GM12874 (cell line): Measurements from ENCODE around the gene MAN1B1.
A peak's percentile ranks its signal among the peaks of the same experiment; 100 is the strongest.

Source experiments
- TF ChIP-seq, protein P1 (sequence below): IDR thresholded peaks from 2 replicates; pipeline ENCODE4 v1.5.1; 2011; ENCODE audit warnings: low read depth, mild to moderate bottlenecking, control low read depth, low read length, moderate library complexity; ENCODE audit not compliant: insufficient read depth

MAN1B1 gene

GRCh38 chr9:137088121-137088520, 1.3 kb downstream of the MAN1B1 start:
- TF ChIP-seq, protein P1, sequence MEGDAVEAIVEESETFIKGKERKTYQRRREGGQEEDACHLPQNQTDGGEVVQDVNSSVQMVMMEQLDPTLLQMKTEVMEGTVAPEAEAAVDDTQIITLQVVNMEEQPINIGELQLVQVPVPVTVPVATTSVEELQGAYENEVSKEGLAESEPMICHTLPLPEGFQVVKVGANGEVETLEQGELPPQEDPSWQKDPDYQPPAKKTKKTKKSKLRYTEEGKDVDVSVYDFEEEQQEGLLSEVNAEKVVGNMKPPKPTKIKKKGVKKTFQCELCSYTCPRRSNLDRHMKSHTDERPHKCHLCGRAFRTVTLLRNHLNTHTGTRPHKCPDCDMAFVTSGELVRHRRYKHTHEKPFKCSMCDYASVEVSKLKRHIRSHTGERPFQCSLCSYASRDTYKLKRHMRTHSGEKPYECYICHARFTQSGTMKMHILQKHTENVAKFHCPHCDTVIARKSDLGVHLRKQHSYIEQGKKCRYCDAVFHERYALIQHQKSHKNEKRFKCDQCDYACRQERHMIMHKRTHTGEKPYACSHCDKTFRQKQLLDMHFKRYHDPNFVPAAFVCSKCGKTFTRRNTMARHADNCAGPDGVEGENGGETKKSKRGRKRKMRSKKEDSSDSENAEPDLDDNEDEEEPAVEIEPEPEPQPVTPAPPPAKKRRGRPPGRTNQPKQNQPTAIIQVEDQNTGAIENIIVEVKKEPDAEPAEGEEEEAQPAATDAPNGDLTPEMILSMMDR: no peak

DNA sequence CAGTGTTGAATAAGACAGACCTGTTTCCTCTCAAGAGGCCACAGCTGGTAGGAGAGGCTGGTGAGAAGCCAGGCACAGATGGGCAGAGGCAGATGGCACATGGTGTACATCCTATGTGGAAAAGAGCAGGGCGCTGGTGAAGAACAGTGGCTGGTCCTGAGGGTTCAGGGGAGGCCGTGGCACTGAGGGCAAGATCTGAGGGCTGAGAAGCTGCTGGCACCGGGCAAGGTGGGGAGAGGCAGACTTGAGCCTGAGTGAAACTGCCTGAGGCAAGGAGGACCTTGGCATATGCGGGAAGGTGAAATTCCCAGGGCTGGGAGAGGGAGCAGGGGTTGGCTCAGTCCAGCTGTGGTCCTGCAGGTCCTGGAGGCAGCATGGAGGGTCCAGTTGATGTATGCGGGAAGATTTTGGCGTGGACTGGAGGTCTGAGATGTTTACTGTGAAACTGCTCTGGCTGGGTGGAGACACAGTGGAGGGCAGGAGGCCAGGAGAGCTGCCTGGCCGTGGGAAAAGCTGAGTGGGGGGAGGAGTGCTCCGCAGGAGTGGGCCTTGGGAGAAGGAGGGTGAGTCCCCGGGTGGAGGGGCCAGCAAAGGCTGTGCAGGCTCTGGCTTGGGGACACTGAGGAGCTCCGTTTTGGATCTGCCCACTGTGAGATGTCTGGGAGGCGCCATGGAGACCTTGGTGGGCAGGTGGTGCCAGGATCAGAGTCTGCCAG, 2.6 kb downstream of the MAN1B1 start:
- TF ChIP-seq, protein P1: no peak

DNA sequence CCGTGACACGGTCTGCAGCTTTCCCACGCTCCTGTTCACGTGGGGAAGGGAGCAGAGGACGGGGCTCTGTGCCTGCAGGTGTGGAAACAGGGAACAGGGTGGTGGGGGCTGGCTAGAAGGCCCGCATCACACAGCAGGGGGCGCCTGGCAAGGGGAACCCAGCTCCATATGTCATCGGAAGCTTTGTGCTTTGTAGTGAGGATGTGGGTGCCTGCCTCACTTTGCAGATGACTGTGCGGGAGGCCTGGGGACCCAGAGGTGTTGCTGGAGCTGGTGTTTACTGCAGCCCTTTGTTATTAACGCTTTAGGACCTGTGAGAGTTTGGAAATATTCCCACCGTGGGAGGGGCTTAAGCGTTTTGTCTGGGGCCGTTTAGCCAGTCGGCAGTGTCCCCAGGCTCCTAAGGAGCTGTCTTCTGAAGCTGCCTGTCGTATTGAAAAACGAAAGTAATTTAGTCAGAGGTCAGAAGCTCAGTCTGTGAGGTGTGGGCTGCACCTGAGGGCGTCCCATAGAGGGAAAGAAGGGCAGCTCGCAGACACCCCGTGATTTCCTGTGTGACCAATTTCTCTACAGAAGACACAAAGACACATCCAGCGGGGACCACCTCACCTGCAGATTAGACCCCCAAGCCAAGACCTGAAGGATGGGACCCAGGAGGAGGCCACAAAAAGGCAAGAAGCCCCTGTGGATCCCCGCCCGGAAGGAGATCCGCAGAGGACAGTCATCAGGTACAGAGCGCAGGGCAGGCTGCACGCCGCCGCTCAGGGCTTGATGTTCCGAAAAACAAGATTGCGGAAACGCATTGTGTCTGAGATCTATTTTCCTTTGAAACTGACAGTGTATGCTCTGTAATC, 9.1 kb downstream of the MAN1B1 start:
- TF ChIP-seq, protein P1: peak; percentile 56

- TF ChIP-seq, protein P1: no peak
Measured at GRCh38 chr9:137096785-137097546, 10.2 kb downstream of the MAN1B1 start.

DNA sequence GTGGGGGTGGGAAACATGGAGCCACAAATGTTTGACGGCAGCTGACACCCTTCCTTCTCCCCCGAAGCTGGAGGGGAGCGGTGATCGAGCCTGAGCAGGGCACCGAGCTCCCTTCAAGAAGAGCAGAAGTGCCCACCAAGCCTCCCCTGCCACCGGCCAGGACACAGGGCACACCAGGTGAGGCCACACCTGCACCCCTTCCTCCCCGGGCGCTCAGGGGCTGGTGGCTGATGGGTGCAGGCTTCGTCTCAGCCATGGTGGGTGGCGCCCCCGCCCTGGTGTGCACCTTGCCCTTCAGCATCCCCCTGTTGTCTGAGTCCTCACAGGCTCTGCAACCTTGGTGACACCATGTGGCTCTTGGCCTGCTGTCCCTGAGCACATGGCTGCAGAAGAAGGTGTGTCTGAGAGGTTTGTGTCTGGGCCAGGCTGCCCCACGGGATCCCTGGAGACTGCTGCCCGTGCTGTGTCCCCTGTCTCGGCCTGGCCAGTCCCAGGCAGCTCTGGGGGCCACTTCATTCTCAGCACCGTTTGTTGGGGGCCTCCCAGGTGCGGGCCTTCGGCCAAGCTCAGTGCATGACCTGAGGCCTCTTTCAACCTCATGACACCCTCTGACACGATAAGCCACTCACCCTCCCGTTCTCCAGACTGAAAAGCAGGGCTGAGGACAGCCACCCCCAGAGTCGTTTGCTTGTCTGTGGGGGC, 11.1 kb downstream of the MAN1B1 start:
- TF ChIP-seq, protein P1: no peak

GRCh38 chr9:137099231-137099630, 12.4 kb downstream of the MAN1B1 start:
- TF ChIP-seq, protein P1: no peak
